ENCODE data around the gene UQCC3.
A peak's percentile ranks its signal among the peaks of the same experiment; 100 is the strongest.

DNA sequence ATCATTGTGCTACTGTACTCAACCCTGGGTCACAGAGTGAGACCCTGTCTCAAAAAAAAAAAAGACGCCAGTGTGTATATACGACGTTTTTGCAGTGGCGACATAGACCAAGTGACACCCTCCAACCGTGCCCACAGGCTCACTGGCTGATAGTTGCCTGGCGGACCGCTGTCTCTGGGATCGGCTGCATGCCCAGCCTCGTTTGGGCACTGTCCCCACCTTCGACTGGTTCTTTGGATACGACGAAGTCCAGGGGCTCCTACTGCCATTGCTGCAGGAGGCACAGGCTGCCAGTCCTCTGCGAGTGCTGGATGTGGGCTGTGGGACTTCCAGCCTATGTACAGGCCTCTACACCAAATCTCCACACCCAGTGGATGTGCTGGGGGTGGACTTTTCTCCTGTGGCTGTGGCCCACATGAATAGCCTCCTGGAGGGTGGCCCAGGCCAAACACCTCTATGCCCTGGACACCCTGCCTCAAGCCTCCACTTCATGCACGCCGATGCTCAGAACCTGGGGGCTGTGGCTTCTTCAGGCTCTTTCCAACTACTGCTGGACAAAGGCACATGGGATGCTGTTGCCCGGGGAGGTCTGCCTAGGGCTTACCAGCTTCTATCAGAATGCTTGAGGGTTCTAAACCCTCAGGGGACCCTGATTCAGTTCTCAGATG is 5.1 kb upstream of the UQCC3 start:
- TF ChIP-seq, protein P1, sequence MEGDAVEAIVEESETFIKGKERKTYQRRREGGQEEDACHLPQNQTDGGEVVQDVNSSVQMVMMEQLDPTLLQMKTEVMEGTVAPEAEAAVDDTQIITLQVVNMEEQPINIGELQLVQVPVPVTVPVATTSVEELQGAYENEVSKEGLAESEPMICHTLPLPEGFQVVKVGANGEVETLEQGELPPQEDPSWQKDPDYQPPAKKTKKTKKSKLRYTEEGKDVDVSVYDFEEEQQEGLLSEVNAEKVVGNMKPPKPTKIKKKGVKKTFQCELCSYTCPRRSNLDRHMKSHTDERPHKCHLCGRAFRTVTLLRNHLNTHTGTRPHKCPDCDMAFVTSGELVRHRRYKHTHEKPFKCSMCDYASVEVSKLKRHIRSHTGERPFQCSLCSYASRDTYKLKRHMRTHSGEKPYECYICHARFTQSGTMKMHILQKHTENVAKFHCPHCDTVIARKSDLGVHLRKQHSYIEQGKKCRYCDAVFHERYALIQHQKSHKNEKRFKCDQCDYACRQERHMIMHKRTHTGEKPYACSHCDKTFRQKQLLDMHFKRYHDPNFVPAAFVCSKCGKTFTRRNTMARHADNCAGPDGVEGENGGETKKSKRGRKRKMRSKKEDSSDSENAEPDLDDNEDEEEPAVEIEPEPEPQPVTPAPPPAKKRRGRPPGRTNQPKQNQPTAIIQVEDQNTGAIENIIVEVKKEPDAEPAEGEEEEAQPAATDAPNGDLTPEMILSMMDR (conservative IDR thresholded peaks at IDR 0.05; ENCODE audit: low read depth, low read length), result no peak
- no peak for TF ChIP-seq CHD1 (IDR thresholded peaks at IDR 0.05; ENCODE audit: low read depth, low read length)
- TF ChIP-seq POLR2A (IDR thresholded peaks at IDR 0.05; ENCODE audit: low read depth, low read length), result peak; percentile 3; the same call in 1 of the 2 replicates
- TF ChIP-seq SMC3 (IDR thresholded peaks at IDR 0.05; ENCODE audit: low read depth, low read length), result no peak
- TF ChIP-seq RFX5 (IDR thresholded peaks at IDR 0.05; ENCODE audit: low read depth, low read length), result no peak
- TF ChIP-seq RAD21 (IDR thresholded peaks at IDR 0.05; ENCODE audit: low read length), result no peak
- TF ChIP-seq BHLHE40 (IDR thresholded peaks at IDR 0.05; ENCODE audit: low read depth, low read length), result no peak
- TF ChIP-seq MXI1 (IDR thresholded peaks at IDR 0.05; ENCODE audit: borderline replicate concordance, low read depth, low read length), result no peak
- no peak for TF ChIP-seq CEBPB (IDR thresholded peaks at IDR 0.05; ENCODE audit: low read depth, low read length)
- TF ChIP-seq MAFK (IDR thresholded peaks at IDR 0.05; ENCODE audit: low read depth, low read length), result no peak
- TF ChIP-seq, protein P2, sequence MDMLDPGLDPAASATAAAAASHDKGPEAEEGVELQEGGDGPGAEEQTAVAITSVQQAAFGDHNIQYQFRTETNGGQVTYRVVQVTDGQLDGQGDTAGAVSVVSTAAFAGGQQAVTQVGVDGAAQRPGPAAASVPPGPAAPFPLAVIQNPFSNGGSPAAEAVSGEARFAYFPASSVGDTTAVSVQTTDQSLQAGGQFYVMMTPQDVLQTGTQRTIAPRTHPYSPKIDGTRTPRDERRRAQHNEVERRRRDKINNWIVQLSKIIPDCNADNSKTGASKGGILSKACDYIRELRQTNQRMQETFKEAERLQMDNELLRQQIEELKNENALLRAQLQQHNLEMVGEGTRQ (IDR thresholded peaks at IDR 0.05; ENCODE audit: low read depth, low read length), result no peak
- TF ChIP-seq MAZ (IDR thresholded peaks at IDR 0.05; ENCODE audit: borderline replicate concordance, low read depth, low read length), result no peak

Measured in IMR-90 (cell line).